GM18517 (cell line): Measurements from ENCODE around the gene IGLON5.

Experiments used
- ATAC-seq: cut with Tn5 transposase; IDR thresholded peaks from one replicate; pipeline ENCODE4 v1.9.1; 2021; ENCODE audit warnings: mild to moderate bottlenecking, moderate library complexity; ENCODE audit not compliant: unreplicated experiment

IGLON5 gene

DNA sequence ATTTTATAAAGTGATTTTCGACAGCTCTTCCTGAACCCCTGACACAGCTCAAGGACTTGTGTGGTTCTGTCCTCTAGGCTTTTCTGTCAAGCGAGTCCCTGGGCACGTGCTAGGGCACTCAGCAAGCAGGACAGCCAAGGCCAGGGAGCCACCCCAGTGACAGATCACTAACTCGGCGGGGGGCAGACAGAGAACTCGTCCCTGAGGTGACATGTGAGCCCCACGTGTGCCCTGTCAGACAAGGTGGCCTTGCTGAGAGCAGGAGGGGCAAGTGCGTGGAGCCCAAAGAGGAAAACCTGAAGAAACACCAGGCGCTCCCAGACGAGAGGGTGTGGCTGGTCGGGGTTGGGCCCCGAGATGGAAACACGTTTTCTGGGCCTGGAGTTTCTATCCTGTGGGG lies 49.8 kb downstream of the IGLON5 start:
- no peak for ATAC-seq

DNA sequence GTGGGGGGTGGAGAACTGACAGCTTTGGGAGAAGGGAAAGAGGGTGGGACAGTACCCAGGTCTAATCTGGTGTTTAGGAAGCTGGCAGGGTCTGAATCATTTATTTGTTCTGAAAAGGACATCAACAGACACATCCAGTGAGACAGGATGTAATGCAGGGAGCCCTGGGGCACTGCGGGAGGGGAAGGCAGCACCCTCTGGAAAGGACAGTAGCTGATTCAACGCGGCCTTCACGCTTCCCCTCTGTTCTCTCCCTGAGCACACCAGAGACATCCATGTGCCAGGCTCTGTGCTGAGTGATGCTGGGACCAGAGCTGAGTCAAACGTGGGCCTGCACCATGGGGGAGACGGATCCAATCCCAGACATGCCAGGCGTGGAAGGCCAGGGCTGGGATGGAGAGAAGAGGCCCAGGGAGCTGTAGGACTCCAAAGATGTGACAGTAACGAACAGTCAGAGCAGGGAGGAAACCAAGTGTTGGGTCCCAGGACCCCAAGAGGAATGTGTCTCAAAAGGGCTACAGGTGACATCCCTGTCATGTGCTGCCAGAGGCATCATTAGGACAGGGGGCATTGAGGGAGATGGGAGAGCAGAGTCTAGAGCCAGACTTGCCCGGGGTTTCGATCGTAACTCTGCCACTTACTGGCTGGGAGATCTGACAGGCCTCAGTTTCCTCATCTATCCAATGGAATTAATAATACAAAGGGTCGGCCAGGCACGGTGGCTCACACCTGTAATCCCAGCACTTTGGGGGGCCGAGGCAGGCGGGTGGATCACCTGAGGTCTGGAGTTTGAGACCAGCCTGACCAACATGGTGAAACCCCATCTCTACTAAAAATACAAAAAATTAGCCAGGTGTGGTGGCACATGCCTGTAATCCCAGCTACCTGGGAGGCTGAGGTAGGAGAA lies 53.0 kb downstream of the IGLON5 start:
- no peak for ATAC-seq

DNA sequence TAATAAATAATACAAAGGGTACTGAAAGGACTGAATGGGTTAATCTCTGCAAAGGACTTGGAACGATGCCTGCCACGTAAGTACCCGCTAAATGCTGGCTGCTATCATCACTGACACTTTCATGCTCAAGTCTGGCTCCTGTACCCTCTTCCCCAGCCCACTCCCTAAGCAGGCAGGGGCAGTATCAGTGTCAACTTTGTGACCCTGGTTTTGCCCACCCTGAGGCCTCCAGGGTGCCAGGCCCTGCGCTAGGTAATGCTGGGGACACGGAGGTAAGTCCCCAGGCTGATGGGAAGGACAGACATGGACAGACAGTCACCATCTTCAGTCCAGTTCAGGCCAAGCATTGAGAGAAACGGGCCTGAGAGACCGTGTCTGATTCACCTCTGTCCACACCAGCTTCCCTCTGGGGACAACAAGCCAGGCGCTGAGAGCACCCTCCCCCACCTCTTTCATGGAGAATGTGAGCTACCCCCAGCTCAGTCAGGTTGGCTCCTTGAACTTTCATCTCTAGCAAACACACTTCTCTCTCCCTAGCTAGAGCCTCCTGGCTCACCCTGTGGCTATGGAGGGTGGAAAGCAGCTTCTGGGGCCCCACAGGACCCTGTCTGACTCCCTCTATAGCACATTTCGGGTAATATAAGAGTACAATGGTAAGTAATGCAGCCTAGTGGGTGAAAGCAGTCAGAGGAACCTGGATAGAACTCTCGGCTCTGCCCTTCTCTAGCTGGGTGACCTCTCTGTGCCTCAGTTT lies 53.9 kb downstream of the IGLON5 start:
- no peak for ATAC-seq

DNA sequence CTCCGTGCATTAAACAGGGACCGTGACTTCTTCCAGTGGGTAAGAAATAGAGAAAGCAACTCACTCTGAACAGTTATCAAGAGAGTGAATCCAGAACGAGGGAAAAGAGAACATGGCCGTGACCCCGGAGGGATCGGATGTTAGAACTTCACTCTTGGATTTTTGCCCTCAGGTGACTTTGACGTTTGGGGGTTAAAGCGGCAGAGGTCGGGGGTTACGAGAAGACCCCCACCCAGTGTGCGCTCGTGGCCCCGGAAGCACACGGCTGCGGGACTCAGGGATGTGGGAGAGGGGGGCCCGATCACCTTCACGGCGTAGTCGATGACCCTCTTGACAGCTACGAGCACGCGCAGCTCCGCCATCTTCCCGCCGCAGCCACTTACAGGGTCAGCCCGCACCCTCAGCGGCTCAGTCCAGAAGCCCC lies 54.5 kb downstream of the IGLON5 start, which contains the start of gene ETFB:
TSS of gene ETFB (minus strand) at position 424 of the 424 bp plus-strand sequence. CDS start at position 362, 62 bp downstream.
- ATAC-seq, result no peak

DNA sequence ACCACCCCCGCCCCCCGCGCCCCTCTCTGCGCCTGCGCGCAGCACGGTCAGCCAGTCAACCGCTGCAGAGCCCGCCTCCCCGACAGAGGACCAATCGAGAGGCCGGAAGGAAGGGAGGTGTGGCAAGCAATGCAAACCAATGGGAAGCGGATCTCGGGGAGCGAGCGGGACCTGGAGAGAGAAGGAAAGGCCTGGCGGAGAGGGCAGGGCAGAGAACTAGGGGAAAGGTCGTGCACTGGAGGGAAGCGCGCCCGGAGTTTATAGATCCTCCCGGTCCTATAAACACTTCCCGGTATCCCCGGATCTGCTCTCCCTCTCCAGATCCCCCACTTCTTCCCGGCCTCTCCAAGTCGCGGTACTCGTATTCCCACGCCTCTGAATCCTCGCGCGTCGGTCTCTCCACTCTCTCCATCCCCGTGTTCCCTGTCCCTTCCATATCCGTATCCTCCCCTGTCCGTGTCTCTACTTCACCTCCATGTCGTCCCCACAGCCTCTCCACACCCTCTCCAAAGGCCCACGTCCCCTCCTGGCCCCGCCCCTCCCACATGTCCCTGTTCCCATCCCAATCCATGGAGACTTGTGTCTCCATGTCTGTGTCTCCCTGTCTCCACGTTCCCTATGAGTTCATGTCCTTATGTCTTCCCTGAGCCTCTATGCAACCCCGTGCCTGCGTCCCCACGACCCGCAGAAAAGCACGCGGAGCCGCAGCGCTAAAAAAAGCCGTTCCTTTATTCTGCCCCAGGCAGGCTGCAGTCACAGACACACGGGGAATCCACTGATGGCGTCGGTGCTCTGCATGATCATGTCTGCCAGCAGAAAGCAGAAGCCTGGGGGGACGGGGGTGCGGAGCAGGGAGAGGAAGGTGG lies 55.2 kb downstream of the IGLON5 start:
- ATAC-seq, result no peak

DNA sequence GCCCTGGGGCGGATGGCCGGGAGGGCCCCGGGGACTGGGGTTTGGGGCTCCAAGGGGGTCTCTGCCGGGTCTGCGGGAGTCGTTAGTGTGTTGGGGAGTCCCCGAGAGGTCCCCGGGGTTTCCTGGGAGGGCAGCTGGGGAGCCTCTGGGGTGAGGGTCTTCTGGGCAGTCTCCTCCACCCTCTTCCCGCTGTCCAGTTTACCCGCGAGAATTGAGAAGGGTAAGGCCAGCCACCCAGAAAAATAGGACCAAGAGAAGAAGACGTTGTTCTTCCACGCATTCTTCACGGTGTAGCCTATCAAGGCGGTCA lies 55.8 kb downstream of the IGLON5 start:
- no peak for ATAC-seq

DNA sequence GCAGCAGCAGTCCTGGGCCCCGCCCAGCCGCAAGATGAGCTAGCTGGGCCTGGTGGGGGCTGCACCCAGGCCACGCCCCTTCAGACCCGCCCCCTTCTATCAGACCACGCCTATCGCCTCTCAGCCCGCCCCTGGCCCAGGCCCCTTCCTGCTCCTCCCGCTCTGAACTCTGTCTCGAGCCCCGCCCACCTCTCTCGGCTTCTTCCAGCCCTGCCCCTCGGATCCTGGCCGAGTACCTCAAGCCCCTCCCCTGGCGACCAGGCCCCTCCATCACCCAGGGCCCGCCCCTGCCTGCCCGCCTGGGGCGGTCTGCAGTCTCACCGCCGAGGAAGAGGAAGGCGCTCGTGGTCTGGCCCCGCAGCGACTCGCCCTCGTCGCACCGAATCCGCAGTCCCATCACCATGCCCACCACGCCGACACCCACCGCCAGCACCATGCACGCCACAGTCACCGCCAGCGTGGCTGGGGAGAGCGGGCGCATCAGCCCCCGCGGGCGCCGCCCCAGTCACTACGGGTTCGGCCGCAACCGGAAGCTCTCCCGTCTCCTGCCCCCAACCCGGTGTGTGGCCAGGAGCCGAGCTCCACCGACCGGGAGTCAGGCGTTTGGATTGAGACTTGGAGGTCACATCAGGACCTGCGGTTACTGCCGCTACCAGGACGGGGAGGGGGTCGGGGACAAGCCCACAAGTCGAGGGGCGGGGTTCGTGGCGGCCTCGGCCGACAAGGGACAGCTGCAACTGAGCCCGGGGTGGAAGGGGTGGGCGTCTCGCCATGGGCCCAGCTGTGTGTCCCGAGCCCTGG lies 56.3 kb downstream of the IGLON5 start:
- ATAC-seq, result peak; percentile 77

DNA sequence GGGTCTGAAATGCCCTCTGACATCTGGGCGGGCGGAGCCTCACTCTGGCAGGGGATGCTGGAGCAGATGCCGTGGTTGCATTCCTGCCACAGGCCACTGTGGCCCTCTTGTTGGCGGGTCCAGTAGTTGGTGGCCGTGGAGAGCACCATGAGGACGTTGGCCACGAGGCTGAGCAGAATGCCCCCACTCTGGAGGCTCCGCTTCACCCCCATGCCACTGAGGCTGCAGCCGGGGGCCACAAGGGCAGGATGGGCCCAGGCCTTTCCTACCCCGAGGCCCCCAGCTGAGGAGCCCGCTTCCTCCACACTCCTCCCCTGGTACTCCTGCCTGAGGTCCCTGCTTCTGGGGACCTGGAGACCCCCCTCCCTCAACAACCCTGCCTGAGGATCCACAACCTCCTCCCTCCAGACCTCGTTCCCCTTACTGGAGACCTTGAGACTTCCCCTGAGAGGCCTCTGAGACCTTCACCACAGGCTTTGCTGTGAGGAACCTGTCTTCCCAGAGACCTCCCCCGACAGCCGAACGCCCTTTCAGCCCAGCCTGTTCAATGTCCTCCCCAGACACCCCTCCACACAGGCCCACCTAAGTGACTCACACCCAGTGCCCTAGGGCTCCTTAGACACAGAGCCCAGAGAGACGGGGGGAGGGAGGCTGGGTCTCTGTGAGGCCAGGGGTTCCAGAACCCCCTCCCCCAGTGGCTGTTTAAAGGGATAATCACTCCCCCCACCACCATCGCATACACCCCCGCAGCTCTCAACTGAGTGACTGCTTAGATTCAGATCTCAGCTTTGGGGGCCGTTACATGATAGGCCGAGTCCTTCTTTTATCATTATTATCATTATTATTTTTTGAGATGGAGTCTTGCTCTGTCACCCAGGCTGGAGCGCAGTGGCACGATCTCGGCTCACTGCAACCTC lies 57.2 kb downstream of the IGLON5 start, which contains the start of gene CLDND2:
TSS of gene CLDND2 (minus strand) at position 638 of the 917 bp plus-strand sequence. CDS start at position 212, 426 bp downstream.
- no peak for ATAC-seq

DNA sequence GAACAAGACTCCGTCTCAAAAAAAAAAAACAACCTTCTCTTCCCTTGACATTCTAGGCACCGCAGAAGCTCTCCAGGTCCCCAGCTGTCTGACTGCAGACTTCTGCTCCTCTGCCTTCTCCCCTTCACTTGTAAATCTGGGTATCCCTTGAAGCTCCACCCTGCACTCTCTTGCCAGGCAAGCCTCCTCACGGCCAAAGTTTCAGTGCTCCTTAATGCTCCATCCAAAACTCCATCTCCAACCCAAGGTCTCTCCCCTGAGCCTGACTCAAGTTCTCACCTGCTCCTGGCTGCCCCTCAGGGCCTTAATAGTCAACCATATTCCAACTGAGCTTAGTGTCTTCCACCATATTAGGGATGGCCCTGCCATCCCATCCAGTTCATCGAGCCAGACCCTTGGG lies 58.8 kb downstream of the IGLON5 start:
- no peak for ATAC-seq

DNA sequence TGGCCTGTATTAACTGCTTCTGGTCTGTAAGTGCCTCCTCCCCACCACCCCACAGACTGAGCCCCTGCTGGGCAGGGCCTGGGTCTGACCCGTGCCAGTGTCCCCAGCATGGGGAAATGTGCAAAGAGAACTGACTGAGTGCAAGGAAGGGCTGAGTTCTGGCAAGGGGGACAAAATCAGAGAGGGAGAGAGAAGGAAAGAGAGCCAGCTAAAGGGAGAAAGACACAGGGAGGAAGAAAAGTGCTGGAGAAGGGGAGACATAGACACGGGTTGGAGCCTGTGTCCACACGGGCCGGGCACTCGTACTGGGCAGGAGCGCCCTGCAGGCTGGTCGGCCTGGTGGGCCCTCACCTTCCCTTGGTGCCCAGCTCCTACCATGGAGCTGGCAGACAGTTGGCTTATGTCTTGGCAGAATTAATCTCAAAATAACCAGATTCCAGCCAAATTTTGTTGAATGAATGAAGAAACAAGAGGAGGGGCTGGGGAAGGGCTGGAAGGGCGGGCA lies 59.8 kb downstream of the IGLON5 start:
- ATAC-seq, result no peak

DNA sequence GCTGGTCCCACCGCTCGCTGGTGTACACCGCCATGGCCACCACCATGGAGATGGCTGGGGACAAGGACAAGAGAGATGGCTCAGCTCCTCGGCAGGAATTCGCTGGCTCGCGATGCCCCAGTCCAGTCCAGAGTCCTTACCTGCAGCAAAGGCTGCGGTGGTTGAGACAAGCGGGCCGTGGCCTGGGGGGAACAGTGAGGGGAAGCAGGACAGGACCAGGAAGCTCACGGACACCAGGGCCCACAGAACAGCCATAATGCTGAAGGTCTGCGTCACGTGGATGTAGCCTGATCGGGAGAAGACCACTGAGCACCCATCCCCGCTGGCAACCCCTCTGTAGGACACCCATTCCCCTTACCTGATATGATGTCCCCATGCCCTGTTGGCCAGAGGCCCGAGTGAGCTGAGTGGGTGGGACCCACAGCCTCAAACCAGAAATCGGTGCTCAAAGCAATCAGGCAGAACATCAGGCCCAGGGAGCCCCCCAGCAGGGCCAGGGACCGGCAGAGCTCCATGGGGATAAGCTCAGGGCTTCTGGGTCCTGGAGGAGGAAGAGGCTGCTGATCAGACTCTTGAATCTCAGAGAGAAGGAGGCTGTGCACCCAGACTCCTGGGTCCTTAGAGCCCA lies 60.7 kb downstream of the IGLON5 start:
- ATAC-seq, result no peak

DNA sequence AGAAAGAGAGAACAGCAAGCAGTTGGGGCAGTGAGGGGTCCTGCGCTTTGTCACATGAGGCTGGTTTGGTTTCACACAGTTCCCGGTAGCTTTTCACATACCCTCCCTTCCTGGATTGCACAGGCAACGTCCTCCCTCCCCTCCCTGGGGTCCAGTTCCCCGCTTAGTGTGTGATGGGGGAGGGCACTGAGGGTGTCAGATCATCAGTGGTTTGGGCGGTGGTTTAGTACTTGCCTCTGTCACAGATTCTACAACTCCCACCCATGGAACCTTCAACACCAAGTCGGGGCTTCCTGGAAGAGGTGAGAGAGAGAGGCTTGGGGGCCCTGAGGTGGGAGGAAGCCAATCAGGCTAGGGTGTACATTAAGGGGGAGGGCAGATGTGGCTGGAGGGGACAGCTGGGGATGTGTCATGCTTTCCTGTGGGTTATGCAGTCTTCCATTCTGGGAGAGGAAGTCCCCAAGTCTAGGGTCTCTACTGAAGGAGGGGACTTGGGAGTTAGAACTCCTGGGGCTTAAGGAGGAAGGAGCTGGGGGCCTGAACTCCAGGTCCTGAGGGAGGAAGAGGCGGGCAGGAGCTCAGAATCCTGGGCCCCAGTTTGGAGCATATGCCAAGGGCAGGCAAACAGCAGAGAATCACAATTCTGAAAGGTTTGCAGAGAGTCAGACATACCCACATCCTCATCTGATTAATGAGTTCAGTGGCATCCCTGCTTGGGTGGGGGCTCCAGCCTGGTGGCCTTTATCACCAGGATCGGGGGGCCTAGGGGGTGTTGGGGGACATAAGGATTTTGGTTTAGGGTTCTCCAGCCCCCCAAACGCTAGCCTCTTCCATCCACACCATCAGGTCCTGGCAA lies 61.4 kb downstream of the IGLON5 start, which contains the start of gene NKG7:
TSS of gene NKG7 (minus strand) at position 6 of the 856 bp plus-strand sequence. CDS start 119 bp downstream, outside the sequence.
- ATAC-seq, result no peak

DNA sequence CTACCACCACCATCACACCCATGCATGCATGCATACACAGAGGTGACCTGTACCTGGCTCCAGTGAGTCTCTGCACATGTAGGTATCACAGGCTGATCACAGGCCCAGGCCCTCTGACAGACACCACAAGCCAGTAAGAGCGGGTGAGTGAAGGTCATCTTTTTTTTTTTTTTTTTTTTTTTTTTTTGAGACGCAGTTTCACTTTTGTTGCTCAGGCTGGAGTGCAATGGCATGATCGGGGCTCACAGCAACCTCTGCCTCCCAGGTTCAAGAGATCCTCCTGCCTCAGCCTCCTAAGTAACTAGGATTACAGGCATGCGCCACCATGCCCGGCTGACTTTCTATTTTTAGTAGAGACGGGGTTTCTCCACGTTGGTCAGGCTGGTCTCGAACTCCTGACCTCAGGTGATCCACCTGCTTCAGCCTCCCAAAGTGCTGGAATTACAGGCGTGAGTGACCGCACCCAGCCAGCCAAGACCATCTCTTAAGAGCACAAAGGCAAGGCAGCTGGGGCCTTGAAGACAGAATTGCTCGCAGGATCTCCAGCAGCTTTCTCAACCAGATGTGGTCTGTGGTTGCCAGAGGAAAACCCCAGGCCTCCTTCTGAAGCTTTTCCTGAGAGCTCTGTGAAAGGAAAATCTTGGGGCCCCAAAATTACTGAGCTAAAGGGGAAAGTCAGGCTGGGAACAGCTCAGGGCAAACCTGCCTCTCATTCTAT lies 64.2 kb downstream of the IGLON5 start:
- no peak for ATAC-seq

DNA sequence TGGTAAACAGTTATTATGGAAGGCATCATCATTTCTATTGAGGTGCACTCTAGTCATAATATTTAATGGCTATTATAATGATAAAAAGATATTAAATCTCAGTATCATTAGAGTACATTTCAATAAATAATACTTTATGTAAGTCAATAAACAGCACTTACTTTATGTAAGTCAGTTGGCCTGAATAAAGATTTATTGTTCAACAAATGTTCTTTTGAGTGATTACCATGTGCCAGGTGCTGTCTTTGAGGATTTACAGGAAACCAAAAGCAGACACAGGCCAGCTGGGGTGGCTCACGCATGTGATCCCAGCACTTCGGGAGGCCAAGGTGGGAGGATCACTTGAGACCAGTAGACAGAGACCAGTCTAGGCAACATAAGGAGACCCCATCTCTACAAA lies 66.0 kb downstream of the IGLON5 start:
- ATAC-seq, result no peak

DNA sequence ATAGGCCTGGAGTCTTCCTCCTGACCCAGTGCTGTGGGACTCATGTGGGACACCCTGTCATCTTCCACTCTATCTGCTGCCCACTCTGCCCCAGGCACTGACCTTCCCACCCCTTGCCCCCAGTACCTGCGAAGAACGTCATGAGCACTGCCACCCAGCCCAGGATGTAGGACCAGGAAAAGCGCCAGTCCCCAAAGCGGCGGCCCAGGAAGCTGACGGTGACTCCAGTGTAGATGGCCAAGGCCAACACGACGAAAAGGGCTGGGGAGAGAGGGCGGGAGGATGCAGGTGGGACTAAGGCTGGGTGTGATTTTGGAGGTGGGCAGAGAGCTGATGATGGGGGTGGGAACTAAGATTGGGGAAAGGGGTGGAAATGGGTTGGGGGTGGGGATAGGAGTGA lies 68.9 kb downstream of the IGLON5 start:
- no peak for ATAC-seq
